22Rv1 (cell line): ENCODE results near the gene SEPTIN3.

Experiments
- CTCF ChIP-seq: fragments of 450-650 bp; IDR thresholded peaks from 2 replicates; pipeline ENCODE4 v1.5.1; 2017; ENCODE audit warnings: mild to moderate bottlenecking
- ZFX ChIP-seq: fragments of 450-650 bp; IDR thresholded peaks from 2 replicates; pipeline ENCODE4 v1.6.1; 2017; ENCODE audit warnings: antibody characterized with exemption, borderline replicate concordance

DNA sequence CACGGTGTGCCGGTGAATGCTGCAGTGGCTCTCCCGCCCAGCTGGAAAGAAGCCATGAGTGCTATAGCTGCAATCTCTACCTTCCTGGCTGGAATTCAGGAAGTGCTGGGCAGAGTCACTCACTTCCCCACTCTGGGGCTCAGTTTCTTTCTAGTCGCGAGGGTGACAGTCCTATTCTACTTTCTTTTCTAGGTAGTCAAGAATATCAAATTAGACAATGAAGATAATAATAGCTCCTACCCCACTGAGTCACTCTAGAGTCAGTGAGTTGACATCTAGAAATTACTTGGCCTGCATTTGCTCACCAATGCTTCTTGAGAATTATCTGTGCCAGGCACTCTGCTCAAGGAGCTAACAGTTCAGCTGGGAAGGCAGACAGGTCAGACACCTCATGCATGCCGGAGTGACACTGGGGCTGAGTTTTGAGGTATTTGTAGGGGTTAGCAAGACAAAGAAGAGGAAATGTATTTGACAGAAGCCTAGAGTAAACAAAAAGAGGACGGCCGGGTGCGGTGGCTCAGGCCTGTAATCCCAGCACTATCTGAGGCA lies 25.5 kb upstream of the SEPTIN3 start:
- no peak for TF ChIP-seq CTCF
- no peak for TF ChIP-seq ZFX
